GM21390 (cell line): Measurements from ENCODE around the gene ROBO2.

Experiments
- ATAC-seq: cut with Tn5 transposase; IDR thresholded peaks from one replicate; pipeline ENCODE4 v1.9.1; 2021; ENCODE audit not compliant: unreplicated experiment

Gene ROBO2

DNA sequence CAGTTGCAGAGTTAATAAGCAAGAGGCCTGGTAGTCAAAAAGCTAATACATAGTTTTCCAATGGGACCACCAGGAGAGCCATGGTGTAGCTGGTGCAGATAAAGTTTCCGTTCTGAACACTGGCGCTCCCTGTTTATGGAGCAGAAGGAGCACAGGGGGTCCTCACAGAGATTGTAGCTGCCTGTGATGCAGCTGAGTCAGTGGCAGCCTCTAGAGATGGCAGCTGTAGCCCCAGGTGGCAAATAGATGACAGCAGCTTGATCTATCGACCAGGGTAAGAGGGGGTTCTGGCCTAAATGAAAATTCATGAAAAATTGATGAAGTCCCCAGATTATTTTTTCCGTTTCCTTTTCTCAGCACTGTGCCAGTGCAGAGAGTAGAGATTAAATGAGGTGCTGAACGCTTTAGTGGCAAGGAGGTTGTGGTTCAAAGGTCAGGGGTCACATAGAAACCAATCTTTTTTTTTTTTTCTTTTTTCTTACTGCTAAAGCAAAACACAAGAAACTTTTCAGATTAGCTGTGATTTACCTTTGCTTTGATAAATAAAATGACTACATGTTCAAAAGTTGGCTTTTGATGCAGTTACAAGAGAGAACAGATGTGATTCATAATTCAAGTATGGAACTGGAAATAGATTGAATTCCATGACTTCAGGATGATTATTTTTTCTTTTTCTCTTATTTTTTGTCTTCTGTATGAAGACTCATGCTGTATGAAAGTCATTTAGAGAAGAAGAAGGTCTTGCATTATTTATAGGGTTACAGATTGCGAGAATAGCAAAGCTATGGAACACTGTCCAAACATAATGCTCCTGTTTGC is 63.3 kb downstream of the ROBO2 start:
- no peak for ATAC-seq

DNA sequence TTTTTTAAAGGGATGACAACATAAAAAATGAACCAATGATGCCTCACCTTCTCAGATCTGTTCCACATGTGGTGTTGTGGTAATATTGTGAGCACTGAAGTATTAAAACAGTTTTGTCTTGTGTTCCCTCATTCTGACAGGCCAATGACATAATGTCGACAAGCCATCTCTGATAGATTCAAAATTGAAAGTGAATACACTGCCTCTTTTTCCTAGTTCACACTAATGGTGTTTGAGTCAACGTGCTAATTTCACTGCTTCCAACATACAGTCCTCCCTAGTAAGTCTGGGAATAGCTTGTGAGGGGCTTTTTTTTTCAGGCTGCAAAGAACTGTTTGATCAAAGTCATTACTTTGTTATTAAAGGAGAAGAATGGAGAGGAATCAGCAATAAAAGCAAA is 82.8 kb downstream of the ROBO2 start:
- ATAC-seq, result no peak

DNA sequence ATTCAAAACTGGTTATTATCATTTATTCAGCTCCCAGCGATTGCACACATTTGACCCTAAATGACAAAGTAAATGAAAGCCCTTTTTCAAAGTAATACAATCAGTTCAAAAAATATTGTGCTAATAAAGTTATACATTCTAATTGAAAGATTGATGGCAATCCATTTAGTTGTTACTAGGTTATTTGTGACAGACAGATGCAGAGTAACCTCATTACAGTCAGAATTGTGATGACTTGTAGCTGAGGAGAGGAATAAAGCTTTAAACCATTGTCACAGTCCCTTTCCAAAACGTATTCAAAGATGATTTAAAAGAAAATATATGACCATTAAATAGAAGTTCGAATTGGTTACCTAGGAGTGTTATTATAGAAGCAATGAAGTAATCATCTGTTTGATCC is 86.1 kb downstream of the ROBO2 start:
- ATAC-seq, result no peak

DNA sequence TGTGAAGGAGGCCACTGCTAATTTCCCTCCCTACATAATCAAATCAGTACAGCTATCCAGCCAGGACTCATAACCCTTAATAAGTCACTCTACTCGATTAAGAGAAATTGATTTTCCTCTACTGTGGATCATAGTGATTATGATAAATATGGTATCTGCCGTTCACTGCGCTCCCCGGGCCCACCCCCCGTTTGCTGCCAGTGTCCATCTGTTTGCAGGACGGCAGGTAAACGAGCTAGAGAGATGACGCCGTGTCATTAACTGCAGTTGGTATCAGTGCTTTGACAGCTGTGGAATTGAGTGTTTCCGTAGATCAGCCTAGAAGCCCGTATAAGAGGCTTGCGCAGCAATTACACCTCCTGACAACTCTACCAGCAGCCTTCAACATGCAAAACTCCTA is 94.9 kb downstream of the ROBO2 start:
- no peak for ATAC-seq

DNA sequence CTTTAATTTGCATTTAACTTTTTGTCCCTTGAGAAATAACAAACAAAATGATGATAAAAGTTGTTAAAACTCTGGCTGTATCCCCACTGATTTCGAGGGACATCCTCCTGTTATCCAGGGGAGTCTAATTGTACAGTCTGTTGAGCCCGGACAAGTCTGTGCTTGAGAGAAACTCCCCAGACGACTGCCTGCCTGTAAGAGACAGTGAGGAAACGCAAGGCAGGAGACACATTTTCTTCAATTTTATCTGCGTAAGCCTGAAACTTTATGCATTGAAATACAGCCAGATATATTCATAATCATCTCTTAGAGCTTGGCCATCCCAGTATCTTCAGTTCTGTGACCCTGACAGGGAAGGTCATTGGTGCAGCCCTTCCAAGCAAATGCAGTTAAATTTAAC is 97.7 kb downstream of the ROBO2 start:
- ATAC-seq, result no peak

DNA sequence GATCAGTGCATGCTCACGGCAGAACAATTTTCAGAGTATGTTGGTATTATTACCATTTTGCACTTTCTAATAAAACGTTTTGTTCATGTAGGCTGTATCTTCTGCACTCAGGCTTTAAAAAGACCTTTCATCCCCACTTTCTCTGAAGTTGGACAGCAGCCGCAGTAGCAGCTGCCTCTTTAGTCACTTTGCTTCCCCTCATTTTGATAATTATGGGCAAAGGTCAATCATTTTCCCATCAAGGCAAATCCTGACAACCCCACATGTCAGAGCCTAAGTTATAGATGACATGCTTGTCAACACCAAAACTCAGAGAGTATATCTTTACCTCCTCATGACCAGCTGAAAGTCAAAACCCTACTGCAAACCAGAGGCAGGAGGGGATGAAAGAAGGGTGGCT is 99.7 kb downstream of the ROBO2 start:
- no peak for ATAC-seq

GRCh38 chr3:77141423-77141822 is 101.5 kb downstream of the ROBO2 start:
- no peak for ATAC-seq

DNA sequence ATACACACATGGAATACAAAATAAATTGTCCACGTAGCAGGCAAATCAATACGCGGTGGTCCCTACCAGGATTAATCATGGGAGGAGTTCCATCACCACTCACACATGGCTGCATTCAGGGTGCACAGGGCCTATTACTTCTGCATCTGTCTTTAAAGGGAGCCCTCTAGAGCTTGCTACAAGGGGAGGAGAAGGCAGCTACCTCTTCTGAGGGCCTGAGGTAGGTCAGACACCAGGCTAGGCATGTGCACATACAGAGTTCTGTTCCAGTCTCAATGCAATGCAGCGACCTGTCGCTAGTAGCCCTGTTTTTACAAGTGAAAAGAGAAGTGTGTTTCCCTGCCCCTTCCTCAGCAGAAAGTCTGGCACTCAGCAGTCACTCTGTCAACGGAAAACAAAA is 102.7 kb downstream of the ROBO2 start:
- no peak for ATAC-seq

DNA sequence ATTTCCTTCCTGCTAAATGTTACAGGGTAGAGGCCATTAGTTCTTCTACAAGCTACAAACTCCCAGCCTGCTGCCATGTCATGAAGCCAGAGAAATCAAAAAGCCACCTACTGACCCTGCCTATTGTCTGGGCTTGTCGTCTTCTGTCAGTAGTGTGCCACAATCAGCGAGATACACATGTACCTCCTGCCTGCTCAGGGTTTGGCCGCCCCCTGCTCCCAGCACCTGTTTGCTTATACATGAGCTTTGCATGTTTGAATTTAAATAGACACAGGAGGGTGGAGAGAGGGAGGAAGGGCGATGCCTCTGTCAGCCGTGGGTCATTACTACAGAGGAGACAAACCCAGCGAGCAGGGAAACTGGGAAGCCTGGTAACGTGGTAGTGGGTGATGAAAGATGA is 106.1 kb downstream of the ROBO2 start:
- no peak for ATAC-seq

DNA sequence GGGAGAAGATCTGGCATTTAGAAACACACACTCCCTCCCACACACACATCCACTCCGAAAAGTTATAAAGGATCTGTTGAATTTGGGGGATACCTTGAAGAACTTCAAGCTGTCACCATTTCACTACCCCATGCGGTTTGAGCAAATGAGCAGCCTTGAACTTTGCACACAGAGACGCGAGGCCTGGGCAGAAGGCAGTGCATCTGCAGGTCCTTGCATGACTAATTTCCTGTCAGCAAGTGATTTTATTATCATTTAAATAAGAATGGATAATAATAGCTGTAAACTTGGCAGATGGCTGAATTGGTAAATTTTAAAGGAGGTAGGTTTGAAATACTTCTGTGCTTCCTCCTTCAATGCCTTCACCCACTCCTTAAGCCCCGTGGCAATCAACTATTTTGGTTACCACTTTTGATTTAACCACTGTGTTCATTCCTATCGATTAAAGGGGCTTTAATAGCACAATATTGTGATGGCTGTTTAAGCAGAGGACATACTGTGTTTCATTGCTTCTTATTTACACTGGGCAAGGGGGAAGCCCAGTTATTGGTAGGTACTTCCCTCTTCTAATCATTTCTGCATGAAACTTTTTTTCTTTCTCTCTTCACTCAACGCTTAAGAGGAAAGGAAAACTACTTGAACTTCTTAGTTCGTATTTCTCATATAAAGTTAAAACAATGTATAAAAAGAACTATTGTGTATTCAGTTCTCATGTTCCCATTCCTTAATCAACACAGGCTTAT is 108.1 kb downstream of the ROBO2 start:
- ATAC-seq, result no peak

DNA sequence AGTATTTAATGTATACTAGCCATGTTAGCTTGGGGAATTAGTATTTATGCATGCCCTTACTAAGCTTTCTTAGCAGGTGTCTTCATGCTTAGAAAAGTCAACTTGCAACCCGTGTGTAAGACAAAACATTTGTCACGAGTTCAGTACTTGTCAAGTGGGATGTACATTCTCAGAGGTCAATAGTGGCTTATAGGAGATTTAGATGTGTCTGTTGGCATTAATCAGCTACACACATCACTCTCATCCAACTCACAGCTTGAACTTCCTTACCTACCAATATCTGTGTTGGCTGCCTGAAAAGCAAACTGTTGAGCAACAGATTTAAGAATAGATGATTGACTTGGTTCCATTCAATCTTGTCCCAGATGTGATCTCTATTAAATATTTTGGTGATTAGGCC is 109.5 kb downstream of the ROBO2 start:
- ATAC-seq, result no peak

- ATAC-seq, result no peak
These were observed 110.1 kb downstream of the ROBO2 start for GRCh38 chr3:77150028-77150427.

DNA sequence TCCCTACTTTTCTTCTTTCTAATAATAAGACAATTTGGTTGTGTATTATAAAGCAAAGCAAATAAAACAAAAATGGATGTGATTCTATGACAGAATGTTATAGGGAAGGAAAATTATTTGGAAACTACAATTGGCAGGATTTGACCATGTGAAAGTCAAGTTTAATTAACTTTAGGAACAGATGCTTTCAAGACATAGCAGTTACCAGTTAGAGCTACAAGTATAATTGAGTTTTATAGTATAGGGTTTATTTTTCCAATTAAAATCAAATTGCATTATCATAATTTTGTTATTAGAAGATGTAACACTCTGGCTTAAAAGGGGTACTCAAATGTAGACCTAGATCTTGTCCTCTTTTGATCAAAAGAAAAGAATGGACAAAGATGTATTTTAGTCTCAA is 110.9 kb downstream of the ROBO2 start:
- ATAC-seq, result no peak

GRCh38 chr3:77158730-77159581 is 119.1 kb downstream of the ROBO2 start:
- no peak for ATAC-seq

DNA sequence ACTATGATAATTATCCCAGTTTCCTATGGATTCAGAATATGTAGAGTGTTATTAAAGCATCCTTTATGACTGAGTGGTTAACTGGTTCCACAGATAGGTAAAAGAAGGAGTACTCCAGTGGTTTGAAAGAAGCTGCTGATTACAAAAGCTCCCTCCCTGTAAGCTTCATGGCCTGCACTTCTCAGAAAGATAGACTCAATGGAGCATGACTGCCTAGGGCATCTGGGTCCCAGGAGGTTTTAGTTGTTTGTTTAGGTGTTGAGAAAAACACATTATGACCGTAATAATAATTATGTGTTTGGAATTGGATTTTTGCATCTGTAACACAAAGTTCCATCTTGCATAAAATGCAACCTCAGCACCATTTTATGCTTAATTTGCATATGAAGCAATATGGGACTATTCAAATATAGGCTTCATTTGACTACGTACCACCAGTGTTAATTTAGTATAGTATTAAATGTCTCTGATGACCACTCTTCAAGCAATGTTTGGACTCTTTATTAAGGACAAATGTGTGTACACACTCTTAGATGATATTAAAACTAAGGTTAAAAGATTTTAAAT is 121.1 kb downstream of the ROBO2 start:
- ATAC-seq, result no peak

- no peak for ATAC-seq
These were observed 129.9 kb downstream of the ROBO2 start for GRCh38 chr3:77169823-77170222.

- no peak for ATAC-seq
These were observed 131.1 kb downstream of the ROBO2 start for GRCh38 chr3:77171026-77171425.

GRCh38 chr3:77179762-77180161 is 139.9 kb downstream of the ROBO2 start:
- ATAC-seq, result no peak

GRCh38 chr3:77182341-77182740 is 142.4 kb downstream of the ROBO2 start:
- ATAC-seq, result no peak

DNA sequence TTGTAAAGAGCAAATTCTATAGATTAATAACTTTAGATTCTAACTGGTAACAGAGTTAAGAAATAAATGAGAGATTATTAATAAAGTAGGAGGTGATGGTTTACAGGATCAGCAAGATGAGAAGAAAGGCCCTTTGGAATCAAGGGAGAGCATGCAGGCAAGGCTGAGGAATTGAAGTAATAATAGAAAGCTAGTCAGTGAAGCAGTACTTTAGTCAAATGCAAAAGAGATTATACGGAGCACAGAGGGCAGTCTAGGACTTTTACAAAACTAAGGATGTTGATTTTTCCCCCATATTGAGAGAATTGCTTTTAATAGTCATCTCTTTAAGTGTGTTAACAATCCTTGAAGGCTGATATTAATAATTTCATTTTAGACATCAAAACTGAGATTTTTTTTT is 146.4 kb downstream of the ROBO2 start:
- ATAC-seq, result no peak

GRCh38 chr3:77186728-77187127 is 146.8 kb downstream of the ROBO2 start:
- ATAC-seq, result no peak
